Epidermal melanocyte (primary cell): ENCODE data around the gene NDUFAF8.

Source experiments
- DNase-seq: peaks from one replicate; pipeline ENCODE4 v3.0.0; 2011; ENCODE audit warnings: low spot score; ENCODE audit not compliant: insufficient read length

Gene NDUFAF8

GRCh38 chr17:81272616-81273015, 33.5 kb downstream of the NDUFAF8 start:
- no peak for DNase-seq

GRCh38 chr17:81273698-81274470, 34.8 kb downstream of the NDUFAF8 start:
- DNase-seq, result no peak

GRCh38 chr17:81274471-81274855, 35.3 kb downstream of the NDUFAF8 start:
- DNase-seq, result no peak

- no peak for DNase-seq
Observed at GRCh38 chr17:81276781-81277180, 37.7 kb downstream of the NDUFAF8 start.

- no peak for DNase-seq
Observed at GRCh38 chr17:81277421-81277820, 38.3 kb downstream of the NDUFAF8 start.

GRCh38 chr17:81277946-81278693, 39.0 kb downstream of the NDUFAF8 start:
- no peak for DNase-seq

- no peak for DNase-seq
Observed at GRCh38 chr17:81278831-81279230, 39.7 kb downstream of the NDUFAF8 start.

GRCh38 chr17:81279278-81280275, 40.5 kb downstream of the NDUFAF8 start:
- no peak for DNase-seq

GRCh38 chr17:81280571-81280970, 41.5 kb downstream of the NDUFAF8 start:
- no peak for DNase-seq

- DNase-seq, result no peak
Observed at GRCh38 chr17:81282141-81282540, 43.0 kb downstream of the NDUFAF8 start.

GRCh38 chr17:81282876-81283275, 43.8 kb downstream of the NDUFAF8 start:
- DNase-seq, result no peak

GRCh38 chr17:81285179-81285878, 46.2 kb downstream of the NDUFAF8 start:
- DNase-seq, result peak; percentile 64

GRCh38 chr17:81285894-81286293, 46.8 kb downstream of the NDUFAF8 start:
- DNase-seq, result no peak

GRCh38 chr17:81286491-81287145, 47.5 kb downstream of the NDUFAF8 start:
- DNase-seq, result no peak

GRCh38 chr17:81287152-81287551, 48.0 kb downstream of the NDUFAF8 start:
- DNase-seq, result no peak

GRCh38 chr17:81287741-81288430, 48.8 kb downstream of the NDUFAF8 start:
- no peak for DNase-seq

- DNase-seq, result no peak
Observed at GRCh38 chr17:81288715-81289114, 49.6 kb downstream of the NDUFAF8 start.

GRCh38 chr17:81289627-81290026, 50.5 kb downstream of the NDUFAF8 start:
- DNase-seq, result no peak

- no peak for DNase-seq
Observed at GRCh38 chr17:81290230-81290629, 51.1 kb downstream of the NDUFAF8 start.
